Hematopoietic multipotent progenitor cell (in vitro differentiated cells): Measurements from ENCODE around the gene TRIM5. TPM values are rescaled to one million over a fixed set of nuclear protein-coding genes. Genes with fewer than 3 reads are reported as not detected.
"Not testable (repeated sequence)": the region's sequence is repeated elsewhere in the genome, so short reads cannot be mapped to it uniquely, and the experiment has no call there.

Experiments
- DNase-seq, 3 donors: peaks; one replicate each; pipeline ENCODE4 v3.0.0-alpha.2; 2011 to 2015; ENCODE audit warnings: low read depth in 2 of 3, low spot score in 2 of 3
- total RNA-seq: library from RNA; depleted of rRNA; stranded (reverse); fragments of >200 nt; gene quantifications from one replicate; pipeline ENCODE4 v1.2.3, GENCODE V29; 2012

TRIM5 gene
- total RNA-seq = 25.9 TPM

DNA sequence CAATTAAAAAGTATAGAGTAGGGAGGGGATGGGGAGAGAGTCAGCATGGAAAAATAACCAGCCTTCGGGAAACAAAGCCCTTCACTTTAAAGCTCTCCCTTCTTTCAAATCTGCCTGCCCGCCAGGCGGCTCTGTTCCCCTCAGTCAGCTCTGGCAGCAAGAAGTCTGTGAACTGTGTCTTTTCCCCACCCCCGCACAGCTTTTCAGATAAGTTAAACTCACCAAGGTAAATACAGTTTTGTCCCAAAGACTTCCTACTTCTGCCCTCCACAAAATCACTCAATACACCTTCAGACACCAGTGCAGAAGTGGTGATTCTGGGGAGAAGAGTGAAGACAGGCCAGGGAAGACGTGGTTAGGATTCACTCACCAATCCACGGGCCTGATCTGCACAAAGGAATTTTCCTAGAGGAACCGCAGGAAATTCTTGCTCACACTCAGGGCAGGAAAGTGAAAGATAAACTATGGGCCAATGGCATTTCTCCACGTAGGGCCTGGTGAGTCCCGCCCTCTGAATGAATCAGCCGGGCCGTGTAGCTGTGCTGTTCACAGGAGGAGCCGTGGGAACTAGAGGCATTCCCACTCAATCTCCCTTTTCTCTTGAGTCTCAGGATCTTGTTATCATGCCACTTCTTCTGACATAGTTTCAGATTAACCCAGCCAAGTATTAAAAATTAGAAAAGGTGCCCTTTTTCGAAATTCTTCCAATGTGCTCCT, at the start of gene TRIM5:
Gene TRIM5 (minus strand): TSS at position 429 of the 717 bp plus-strand sequence. CDS start 4,897 bp downstream, outside the sequence.
- peak; percentile 56 to 91 (median 91) for DNase-seq

- no peak for DNase-seq
These were observed 42.8 kb upstream of the TRIM5 start for GRCh38 chr11:5727691-5728090.

DNA sequence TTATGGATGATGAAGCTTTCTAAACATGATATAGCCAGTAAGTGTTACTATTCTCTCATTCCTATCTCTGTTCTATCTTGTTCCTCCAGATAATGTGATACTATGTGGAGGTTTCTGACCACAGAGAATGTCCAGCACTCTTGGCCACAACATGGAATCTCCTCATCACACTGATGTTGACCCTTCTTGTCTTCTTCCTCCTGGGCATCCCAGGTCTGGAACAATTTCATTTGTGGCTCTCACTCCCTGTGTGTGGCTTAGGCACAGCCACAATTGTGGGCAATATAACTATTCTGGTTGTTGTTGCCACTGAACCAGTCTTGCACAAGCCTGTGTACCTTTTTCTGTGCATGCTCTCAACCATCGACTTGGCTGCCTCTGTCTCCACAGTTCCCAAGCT, 41.5 kb upstream of the TRIM5 start:
- no peak for DNase-seq

GRCh38 chr11:5722622-5723021, 37.7 kb upstream of the TRIM5 start:
- DNase-seq = no peak

GRCh38 chr11:5719703-5720495, 35.0 kb upstream of the TRIM5 start:
- peak in 1 of 3 donors; percentile 11 for DNase-seq

DNA sequence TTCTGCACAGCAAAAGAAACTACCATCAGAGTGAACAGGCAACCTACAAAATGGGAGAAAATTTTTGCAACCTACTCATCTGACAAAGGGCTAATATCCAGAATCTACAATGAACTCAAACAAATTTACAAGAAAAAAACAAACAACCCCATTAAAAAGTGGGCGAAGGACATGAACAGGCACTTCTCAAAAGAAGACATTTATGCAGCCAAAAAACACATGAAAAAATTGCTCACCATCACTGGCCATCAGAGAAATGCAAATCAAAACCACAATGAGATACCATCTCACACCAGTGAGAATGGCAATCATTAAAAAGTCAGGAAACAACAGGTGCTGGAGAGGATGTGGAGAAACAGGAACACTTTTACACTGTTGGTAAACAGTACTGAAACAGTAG, 31.6 kb upstream of the TRIM5 start:
- DNase-seq = not testable (repeated sequence)

DNA sequence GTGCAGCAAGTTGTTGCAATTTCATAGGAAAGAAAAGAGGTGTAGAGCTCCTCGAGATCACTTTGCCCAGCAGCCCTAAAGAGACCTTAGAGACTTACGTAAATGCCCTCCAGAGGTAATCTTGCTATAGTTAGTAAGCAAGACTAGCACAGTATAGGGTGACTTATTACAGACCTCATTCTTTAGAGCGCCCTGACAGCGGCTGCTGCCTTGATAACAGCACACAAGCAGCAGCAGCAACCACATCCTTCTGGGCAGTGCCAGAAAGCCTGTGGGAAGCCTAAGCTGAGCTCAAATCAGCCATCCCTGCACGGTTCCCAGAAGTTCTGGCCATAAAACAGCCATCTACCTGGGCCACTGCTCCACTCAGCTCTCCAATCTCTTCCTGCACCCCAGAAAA, 28.8 kb upstream of the TRIM5 start:
- peak in 1 of 3 donors; percentile 68 for DNase-seq

DNA sequence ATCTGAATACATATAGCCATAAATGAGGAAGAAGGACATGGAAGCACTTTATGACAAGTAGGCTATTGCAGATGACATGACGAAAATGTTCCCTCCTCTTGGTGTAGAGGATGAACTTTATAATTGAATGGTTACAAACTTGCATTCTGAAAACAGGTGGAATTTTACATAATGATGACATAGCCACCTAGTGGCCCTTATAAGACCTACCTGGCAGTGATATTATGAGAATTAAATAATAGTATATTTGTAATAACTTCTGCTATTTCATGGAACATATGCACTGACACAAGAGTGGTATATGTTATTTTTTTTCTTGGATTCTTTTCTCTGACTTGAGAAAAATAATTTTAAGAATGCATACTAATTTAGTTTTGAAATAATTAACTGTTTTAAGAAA, 27.6 kb upstream of the TRIM5 start:
- peak in 1 of 3 donors; percentile 32 for DNase-seq

DNA sequence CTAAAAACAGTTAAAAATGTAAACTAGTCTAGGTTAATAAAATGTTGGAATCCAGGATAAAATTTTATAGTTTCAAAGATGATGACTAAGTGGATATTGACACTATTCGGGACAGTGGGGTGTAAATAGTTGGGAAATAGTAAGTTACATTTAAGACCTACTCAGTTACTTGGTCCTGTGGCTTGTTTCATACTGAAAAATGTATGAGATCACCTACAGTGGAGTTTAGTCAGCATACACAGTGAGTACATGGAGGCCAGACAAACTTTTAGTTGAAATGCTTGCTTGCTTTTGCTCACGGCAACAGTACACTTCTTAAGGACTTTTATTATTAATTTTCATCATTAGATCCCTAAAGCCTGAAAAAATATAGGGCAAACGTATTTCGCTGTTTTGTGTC, 20.8 kb upstream of the TRIM5 start:
- DNase-seq = no peak

DNA sequence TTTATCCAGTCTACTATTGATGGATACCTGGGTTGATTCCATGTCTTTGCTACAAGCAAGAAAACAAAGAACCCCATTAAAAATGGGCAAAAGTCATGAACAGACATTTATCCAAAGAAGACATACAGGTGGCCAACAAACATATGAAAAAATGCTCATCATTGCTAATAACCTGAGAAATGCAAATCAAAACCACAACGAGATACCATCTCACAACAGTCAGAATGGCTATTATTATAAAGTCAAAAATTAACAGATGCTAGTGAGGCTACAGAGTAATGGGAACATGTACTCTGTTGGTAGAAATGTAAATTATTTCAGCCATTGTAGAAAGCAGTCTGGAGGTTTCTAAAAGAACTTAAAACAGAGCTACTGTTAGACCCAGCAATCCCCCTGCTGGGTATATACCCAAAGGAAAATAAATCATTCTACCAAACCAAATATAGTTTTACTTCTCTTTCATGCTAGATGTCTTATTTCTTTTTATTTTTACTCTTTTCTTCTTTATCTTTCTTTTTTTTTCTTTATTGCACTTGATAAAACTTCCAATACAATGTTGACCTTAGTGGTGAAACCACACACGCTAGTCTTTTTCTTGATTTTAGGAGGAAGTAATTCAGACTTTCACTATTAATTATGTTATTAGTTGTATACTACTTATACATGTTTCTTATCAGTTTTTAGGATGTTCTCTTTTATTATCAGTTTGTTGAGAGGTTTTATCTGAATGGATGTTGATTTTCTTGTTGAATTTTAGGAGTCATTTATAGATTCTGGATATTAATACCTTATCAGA, 19.1 kb upstream of the TRIM5 start:
- no peak for DNase-seq

DNA sequence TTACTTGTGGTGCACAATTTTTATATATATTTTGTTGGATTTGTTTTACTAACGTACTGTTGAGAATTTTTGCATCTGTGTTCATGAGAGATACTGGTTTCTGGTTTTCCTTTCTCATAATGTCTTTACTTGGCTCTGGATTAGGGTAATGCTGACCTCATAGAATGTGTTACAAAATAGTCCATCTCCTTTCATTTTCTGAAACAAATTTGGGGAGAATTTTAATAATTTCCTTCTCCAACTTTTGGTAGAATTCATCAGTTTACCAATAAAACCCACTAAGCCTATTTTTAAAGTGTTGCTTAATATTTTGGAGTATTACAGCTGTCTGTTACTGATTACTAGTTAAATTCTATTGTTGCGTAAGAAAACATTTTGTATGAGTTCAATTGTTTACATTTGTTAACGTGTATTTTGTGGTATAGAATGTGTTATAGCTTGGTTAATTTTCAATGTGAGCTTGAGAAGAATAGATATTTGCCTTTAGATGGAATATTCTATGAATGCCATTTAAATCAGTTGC, 16.2 kb upstream of the TRIM5 start:
- DNase-seq = no peak

DNA sequence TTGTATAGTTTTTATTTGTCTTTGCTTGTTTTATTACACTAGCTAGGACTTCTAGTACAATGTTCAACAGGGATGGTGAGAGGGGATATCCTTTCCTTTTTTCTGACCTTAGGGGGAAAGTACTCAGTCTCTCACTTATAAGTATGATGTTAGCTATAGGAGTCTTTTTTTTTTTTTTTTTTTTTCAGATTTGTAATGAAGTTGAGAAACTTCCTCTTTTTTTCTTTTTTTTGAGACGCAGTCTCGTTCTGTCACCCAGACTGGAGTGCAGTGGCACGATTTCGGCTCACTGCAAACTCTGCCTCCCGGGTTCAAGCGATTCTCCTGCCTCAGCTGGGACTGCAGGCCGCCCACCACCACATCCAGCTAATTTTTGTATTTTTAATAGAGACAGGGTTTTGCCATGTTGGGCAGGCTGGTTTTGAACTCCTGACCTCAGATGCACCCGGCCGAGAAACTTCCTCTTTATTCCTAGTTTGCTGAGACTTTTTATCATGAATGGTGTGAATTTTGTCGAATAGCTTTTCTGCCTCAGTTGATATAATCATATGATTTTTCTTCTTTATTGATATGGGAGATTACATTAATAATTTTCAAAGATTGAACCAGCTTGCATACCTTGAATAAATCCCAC, 15.7 kb upstream of the TRIM5 start:
- peak in 1 of 3 donors; percentile 59 for DNase-seq

DNA sequence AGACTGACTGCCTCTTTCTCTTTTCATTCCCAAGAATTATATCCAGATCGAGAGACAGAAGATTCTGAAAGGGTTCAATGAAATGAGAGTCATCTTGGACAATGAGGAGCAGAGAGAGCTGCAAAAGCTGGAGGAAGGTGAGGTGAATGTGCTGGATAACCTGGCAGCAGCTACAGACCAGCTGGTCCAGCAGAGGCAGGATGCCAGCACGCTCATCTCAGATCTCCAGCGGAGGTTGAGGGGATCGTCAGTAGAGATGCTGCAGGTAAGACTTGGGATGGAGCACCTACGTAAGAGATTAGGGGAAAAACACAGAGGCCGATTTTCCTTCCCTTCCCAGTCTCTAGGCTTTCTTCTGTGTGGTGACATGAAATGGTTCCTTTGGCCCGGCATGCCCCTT, 13.4 kb upstream of the TRIM5 start:
- no peak for DNase-seq

GRCh38 chr11:5696210-5696609, 11.3 kb upstream of the TRIM5 start:
- DNase-seq = no peak

DNA sequence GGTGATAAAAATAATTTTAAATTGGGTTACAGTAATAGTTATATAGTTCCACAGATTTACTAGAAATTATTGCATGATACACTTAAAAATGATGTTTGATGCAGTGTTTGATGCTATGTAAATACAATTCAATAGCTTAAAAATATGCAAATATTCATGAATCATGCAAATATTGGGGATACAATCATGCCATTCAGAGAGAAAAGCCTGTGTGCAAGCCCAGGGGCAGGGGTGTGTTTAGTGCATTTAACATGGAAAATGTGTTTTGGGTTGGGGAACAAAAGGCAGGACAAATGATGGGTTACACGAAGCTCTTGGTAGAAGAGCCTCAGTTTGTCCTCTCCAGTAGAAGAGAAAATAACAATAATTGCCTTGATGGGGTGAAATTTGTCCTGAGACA, 10.7 kb upstream of the TRIM5 start:
- no peak for DNase-seq

- no peak for DNase-seq
These were observed 9.8 kb upstream of the TRIM5 start for GRCh38 chr11:5694642-5695041.

- peak in 1 of 3 donors; percentile 44 for DNase-seq
These were observed 7.1 kb upstream of the TRIM5 start for GRCh38 chr11:5691964-5692361.

DNA sequence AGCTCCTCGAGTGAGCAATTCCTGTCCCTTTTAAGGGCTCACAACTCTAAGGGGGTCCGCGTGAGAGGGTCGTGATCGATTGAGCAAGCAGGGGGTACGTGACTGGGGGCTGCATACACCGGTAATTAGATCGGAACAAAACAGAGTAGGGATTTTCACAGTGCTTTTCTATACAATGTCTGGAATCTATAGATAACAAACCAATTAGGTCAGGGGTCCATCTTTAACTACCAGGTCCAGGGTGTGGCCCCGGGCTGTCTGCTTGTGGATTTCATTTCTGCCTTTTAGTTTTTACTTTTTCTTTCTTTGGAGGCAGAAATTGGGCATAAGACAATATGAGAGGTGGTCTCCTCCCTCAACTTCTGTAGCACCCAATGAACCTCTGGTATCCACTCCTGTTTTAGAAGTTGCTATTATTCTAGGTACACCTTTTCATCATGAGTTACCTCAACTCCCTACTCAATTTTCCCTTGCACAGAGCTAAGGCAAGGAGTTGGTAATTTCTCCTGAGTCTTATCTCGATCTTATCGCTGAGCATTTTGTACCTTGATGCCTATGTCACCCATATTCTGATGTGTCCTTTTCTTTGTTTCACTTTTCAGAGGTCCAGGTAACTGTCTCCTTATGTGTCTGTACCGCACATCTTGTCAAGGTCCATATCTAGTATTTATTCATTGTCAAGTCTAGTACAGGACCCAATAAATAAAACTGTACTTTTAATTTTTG, 6.5 kb upstream of the TRIM5 start:
- DNase-seq = not testable (repeated sequence)

DNA sequence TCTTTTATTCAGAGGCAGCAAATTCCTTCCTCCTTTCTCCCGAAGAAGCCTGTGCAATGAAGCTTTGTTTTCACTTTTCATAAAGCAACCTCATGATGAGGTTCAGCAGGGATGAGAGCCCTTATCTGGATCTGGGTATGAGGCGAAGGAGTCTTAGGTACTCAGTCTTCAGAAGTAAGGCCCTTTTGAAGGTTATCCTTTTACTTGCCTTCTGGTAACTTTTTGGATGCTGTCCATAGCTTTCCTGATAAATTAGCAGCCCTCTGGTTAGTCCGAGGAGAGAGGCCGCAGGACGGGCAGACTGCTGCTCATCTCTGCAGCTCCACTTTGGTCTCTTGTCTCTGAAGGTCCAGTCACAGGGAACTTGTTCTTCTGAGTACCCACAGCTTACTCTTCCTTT, 5.9 kb upstream of the TRIM5 start:
- no peak for DNase-seq

- no peak for DNase-seq
These were observed 5.3 kb upstream of the TRIM5 start for GRCh38 chr11:5690216-5690615.
